HG02588 (cell line): ENCODE results near the gene ZMYND12.
A peak's percentile ranks its signal among the peaks of the same experiment; 100 is the strongest.

Experiments used
- ATAC-seq: cut with Tn5 transposase; IDR thresholded peaks from one replicate; pipeline ENCODE4 v1.9.1; 2021; ENCODE audit warnings: mild to moderate bottlenecking, moderate library complexity; ENCODE audit not compliant: unreplicated experiment

ZMYND12 gene

DNA sequence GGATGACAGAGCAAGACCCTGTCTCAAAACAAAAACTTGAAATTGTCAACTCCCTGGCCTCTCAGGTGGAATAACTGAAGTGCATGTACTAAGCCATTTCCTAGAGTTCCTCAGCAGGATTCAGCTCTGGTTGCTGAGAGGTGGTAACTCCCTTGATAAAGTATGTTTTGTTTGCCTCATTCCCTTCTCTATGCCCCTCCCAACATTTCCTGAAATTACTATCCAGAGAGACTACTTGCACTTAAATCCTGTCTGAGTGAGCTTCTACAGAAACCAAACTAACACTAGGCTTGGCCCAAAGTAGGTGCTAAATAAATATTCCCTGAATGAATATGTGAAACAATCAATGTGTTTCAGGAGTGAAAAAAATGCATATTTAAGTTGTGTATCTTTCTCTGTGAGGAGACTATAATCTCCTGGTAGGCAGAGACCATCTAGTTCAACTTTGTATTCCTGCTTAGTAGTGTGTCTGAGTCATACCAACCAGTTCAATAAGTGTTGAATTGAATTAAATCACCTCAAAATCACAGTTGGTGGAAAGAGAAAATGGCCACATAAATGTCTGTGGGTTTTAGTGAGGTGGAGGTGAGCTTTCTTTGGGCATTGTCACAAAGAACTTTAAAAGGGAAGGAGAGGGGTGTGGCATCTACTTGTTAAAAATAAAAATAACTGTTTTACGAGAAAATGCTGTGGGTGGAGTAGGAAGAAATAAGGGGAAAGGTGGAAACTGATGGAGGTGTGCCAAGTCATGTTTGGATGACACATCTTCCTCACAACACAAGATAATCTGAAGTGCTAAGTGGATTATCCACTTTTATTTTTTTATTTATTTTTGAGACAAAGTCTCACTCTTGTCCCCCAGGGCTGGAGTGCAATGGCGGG, 62.6 kb downstream of the ZMYND12 start:
- ATAC-seq: no peak

- no peak for ATAC-seq
Measured at GRCh38 chr1:42392255-42392654, 63.6 kb downstream of the ZMYND12 start.

DNA sequence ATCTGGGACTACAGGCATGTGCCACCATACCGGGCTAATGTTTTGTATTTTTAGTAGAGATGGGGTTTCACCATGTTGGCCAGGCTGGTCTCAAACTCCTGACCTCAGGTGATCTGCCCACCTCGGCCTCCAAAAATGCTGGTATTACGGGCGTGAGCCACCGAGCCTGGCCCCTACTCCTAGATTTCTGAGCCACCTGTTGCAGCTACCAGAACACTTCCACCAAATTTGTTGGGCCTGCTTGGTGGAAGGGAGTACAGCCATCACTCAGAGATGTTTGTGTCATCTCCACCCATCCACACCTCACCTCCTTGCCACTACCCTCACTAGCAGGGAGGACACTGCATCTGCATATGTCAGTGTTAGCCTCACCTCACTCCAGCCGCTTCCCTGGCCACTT, 69.8 kb downstream of the ZMYND12 start:
- no peak for ATAC-seq

- ATAC-seq: no peak
Measured at GRCh38 chr1:42385283-42385682, 70.5 kb downstream of the ZMYND12 start.

- ATAC-seq: no peak
Measured at GRCh38 chr1:42381280-42381673, 74.5 kb downstream of the ZMYND12 start.

DNA sequence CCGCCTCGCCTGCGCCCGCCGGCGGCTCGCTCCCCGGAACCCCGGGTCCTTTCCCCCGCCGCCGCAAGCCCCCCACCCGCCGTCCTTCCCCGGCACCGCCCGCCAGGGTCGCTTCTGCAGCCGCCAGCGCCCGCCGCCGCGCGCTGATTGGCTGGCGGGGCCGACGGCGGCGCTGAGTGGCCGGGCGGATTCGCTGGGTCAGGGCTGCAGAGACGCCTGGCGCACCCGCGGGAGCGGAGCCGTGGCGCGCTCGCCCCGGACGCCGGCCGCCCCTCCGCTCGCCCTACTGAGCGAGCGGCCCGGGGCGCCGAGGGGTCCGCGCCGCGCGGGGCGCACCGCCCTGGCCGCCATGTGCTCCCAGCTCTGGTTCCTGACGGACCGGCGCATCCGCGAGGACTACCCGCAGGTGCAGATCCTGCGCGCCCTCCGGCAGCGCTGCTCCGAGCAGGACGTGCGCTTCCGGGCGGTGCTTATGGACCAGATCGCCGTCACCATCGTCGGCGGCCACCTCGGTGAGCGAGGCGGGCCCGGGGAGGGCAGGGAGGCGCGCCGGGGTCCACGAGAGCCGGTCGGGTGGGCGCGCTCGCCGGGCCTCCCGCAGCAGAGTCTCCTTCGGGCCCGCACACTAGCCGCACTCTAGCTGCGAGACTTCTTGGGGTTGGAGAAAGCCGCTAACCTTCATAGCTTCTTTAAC, 75.1 kb downstream of the ZMYND12 start, which contains the start of gene RIMKLA:
Gene RIMKLA, plus strand, starts transcription at position 207 of the 694 bp plus-strand sequence. Its CDS starts 143 bp downstream, at position 350.
- peak; percentile 89 for ATAC-seq
